Measurements from ENCODE around the gene PARM1. TPM values are rescaled to one million over a fixed set of nuclear protein-coding genes. Genes with fewer than 3 reads are reported as not detected.

PARM1 gene
- total and polyA plus RNA-seq, 2 of the 4 experiments (the other 2 are of a cell fraction) = 0.07 to 0.18 TPM

GRCh38 chr4:75004755-75005668 is 72.1 kb downstream of the PARM1 start:
- Histone ChIP-seq H3K56ac (ENCODE audit: extremely low read depth, insufficient read depth, low read length) (no peak overlapping the region), H3K9me3 (ENCODE audit: control insufficient read depth, insufficient read depth, low read length) (no peaks in the 10 kb centered on the region), H3K9me1 (ENCODE audit: insufficient read depth, low read length) (no peaks in the 10 kb centered on the region), H3K27me3 (ENCODE audit: control insufficient read depth, insufficient read depth, low read length) (no peaks in the 10 kb centered on the region), H3K79me1 (ENCODE audit: low read depth in 1 of 2, low read length in 2 of 2) (no peaks in the 10 kb centered on the region), H3K9ac (ENCODE audit: low read depth, low read length) (no peak overlapping the region), H2BK5ac (ENCODE audit: low read depth, low read length, poor library complexity, severe bottlenecking) (no peak overlapping the region), H4K91ac (ENCODE audit: insufficient read depth, low read depth, low read length) (no peak overlapping the region), H3K36me3 (ENCODE audit: control insufficient read depth, insufficient read depth, low read length) (no peaks in the 10 kb centered on the region), H3K27ac (ENCODE audit: insufficient read depth, low read length) (no peak overlapping the region), H2BK15ac (ENCODE audit: low read depth, low read length) (no peak overlapping the region), H3K23ac (ENCODE audit: low read depth, low read length) (no peak overlapping the region), H3K4me2 (ENCODE audit: low read depth, low read length) (no peak overlapping the region), H3K18ac (ENCODE audit: low read depth, low read length) (no peak overlapping the region), H2BK20ac (ENCODE audit: low read depth, low read length) (no peak overlapping the region), H2AK5ac (ENCODE audit: low read depth, low read length) (no peak overlapping the region), H3K4me3 (ENCODE audit: insufficient read depth, low read depth, low read length) (no peak overlapping the region), H3K4me1 (ENCODE audit: control insufficient read depth, insufficient read depth, low read length) (no peaks in the 10 kb centered on the region), H3K14ac (replicated peaks; ENCODE audit: low read depth, low read length) (no peak overlapping the region), H2BK120ac (ENCODE audit: low read depth, low read length) (no peak overlapping the region), H4K8ac (ENCODE audit: low read depth in 2 of 2, low read length in 2 of 2) (no peak overlapping the region), H3K4ac (ENCODE audit: low read depth, low read length) (no peak overlapping the region), H2AK9ac (replicated peaks; ENCODE audit: low read depth, low read length, poor library complexity) (no peak overlapping the region), H2AFZ (replicated peaks; ENCODE audit: low read length, poor library complexity) (no peak overlapping the region), H4K20me1 (ENCODE audit: insufficient read depth, low read length) (no peaks in the 10 kb centered on the region), H4K5ac (ENCODE audit: low read depth, low read length) (no peak overlapping the region)
- DNase-seq (no peak), ATAC-seq (ENCODE audit: low read depth) (no peak)
- in situ Hi-C loops (cut with MboI; ENCODE audit: low sequenced_read_pairs) = no loop called here
- ChIA-PET CTCF (no interaction called here), POLR2A (ENCODE audit: unreplicated experiment) (no interaction called here)
- dilution Hi-C loops (cut with HindIII; ENCODE audit: low sequenced_read_pairs, unreplicated experiment) = no loop called here
- WGBS, 2 experiments (ENCODE audit: extremely low coverage in 2 of 2, insufficient read length in 1 of 2) = 48% methylated on average over 5 of the region's 9 CpGs; no CpG with 5 or more reads in 1 of the 2 experiments
- TF ChIP-seq, protein P1, sequence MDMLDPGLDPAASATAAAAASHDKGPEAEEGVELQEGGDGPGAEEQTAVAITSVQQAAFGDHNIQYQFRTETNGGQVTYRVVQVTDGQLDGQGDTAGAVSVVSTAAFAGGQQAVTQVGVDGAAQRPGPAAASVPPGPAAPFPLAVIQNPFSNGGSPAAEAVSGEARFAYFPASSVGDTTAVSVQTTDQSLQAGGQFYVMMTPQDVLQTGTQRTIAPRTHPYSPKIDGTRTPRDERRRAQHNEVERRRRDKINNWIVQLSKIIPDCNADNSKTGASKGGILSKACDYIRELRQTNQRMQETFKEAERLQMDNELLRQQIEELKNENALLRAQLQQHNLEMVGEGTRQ (IDR thresholded peaks at IDR 0.05; ENCODE audit: low read depth, low read length) = no peak
- TF ChIP-seq MAZ (IDR thresholded peaks at IDR 0.05; ENCODE audit: borderline replicate concordance, low read depth, low read length) (no peak), RCOR1 (IDR thresholded peaks at IDR 0.05; ENCODE audit: insufficient replicate concordance, low read length) (no peak), NFE2L2 (IDR thresholded peaks at IDR 0.05; ENCODE audit: low read depth, low read length) (no peak), CEBPB (IDR thresholded peaks at IDR 0.05; ENCODE audit: low read depth, low read length) (no peak), MXI1 (IDR thresholded peaks at IDR 0.05; ENCODE audit: borderline replicate concordance, low read depth, low read length) (no peak), MAFK (IDR thresholded peaks at IDR 0.05; ENCODE audit: low read depth, low read length) (no peak), SMC3 (IDR thresholded peaks at IDR 0.05; ENCODE audit: low read depth, low read length) (no peak)
- TF ChIP-seq, protein P2, sequence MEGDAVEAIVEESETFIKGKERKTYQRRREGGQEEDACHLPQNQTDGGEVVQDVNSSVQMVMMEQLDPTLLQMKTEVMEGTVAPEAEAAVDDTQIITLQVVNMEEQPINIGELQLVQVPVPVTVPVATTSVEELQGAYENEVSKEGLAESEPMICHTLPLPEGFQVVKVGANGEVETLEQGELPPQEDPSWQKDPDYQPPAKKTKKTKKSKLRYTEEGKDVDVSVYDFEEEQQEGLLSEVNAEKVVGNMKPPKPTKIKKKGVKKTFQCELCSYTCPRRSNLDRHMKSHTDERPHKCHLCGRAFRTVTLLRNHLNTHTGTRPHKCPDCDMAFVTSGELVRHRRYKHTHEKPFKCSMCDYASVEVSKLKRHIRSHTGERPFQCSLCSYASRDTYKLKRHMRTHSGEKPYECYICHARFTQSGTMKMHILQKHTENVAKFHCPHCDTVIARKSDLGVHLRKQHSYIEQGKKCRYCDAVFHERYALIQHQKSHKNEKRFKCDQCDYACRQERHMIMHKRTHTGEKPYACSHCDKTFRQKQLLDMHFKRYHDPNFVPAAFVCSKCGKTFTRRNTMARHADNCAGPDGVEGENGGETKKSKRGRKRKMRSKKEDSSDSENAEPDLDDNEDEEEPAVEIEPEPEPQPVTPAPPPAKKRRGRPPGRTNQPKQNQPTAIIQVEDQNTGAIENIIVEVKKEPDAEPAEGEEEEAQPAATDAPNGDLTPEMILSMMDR (conservative IDR thresholded peaks at IDR 0.05; ENCODE audit: low read depth, low read length) = no peak
- TF ChIP-seq, protein P3, sequence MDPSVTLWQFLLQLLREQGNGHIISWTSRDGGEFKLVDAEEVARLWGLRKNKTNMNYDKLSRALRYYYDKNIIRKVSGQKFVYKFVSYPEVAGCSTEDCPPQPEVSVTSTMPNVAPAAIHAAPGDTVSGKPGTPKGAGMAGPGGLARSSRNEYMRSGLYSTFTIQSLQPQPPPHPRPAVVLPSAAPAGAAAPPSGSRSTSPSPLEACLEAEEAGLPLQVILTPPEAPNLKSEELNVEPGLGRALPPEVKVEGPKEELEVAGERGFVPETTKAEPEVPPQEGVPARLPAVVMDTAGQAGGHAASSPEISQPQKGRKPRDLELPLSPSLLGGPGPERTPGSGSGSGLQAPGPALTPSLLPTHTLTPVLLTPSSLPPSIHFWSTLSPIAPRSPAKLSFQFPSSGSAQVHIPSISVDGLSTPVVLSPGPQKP (IDR thresholded peaks at IDR 0.05; ENCODE audit: borderline replicate concordance, low read depth, low read length) = no peak
- BruUV-seq (replicated peaks) = no TSS peak
- intact Hi-C loops (cut with micrococcal nuclease) = no loop called here
